ENCODE results near the gene DENND2D. TPM values are rescaled to one million over a fixed set of nuclear protein-coding genes. Genes with fewer than 3 reads are reported as not detected.

Gene DENND2D
- total and polyA plus RNA-seq, 7 donors = 2.3 to 77.0 (median 5.9) TPM

DNA sequence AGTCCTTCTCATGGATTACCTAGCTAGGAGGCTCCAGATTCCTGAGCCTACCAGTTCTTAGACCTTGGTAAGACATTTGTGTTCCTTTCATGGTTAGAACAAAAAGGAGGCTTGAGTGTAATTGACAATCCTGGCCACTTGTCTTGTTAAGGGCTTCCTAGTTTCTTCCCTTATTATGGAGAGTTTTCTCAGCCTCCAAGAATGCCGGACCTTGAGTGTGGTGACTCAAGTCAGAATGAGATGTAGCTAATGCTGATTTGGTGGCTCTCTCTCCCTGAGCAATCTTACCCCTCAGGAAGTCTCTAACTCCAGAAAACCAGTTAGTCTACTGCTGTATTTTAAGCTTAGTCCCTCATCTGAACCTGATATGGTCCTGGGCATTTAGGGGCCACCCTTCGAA is 41.4 kb upstream of the DENND2D start:
- Histone ChIP-seq H3K27me3 (no peaks in the 10 kb centered on the region), H3K9me3 (no peaks in the 10 kb centered on the region), H3K27ac (no peak overlapping the region), H3K36me3 (no peaks in the 10 kb centered on the region), H3K4me3 (no peak overlapping the region), H3K4me1 (no peaks in the 10 kb centered on the region)
- intact Hi-C loops (cut with DNase I) = no loop called here
- TF ChIP-seq CTCF (IDR thresholded peaks at IDR 0.05) = no peak
- TF ChIP-seq POLR2AphosphoS5 (IDR thresholded peaks at IDR 0.05) = no peak
- no peak for TF ChIP-seq EP300 (IDR thresholded peaks at IDR 0.05)
- TF ChIP-seq POLR2A (IDR thresholded peaks at IDR 0.05) = no peak
- DNase-seq = no peak
- WGBS, 2 donors = 89 to 95% methylated on average over 2 of the region's 2 CpGs

DNA sequence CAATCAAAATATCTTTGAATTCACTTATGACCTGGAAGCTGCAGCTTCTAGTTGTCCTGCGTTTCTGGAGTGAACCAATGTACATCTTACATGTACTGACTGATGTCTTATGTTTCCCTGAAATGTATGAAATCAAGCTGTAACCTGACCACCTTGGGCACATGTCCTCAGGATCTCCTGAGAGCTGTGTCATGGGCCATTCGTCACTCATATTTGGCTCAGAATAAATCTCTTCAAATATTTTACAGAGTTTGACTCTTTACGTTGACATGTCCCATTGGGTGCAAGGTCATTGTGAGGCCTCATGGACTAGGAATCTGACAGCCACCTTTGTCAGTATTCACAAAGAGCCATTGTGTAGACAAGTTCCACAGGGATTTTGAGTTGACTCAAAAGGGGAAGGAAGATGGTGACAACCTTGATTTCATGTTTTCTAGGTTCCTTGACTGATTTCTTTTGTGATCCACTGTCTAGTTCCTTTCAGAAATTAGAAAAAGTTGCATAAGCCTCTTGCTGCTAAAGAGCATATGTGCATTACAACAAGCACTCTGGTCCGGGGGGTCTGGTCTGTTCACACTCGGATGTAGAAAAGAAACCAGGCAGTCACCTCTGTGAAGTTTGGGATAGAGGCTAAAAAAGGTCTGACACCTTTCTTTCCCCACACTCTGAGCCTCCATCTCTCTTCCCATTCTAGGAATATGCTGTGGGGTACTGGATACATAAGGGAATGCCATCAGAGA is 37.8 kb upstream of the DENND2D start:
- TF ChIP-seq POLR2A (IDR thresholded peaks at IDR 0.05) (no peak), EP300 (IDR thresholded peaks at IDR 0.05) (no peak), POLR2AphosphoS5 (IDR thresholded peaks at IDR 0.05) (no peak), CTCF (IDR thresholded peaks at IDR 0.05) (no peak)
- Histone ChIP-seq H3K4me3 (no peak overlapping the region), H3K36me3 (no peaks in the 10 kb centered on the region), H3K27ac (no peak overlapping the region), H3K27me3 (peaks cover 0 to 3% (median 0%) of the 10 kb centered on the region in 3 donors), H3K9me3 (no peaks in the 10 kb centered on the region), H3K4me1 (no peaks in the 10 kb centered on the region)
- intact Hi-C loops (cut with DNase I) = no loop called here
- WGBS, 2 donors = 83 to 91% methylated on average over 5 of the region's 5 CpGs
- DNase-seq = no peak

- TF ChIP-seq POLR2A (IDR thresholded peaks at IDR 0.05) (no peak), POLR2AphosphoS5 (IDR thresholded peaks at IDR 0.05) (no peak), CTCF (IDR thresholded peaks at IDR 0.05) (no peak), EP300 (IDR thresholded peaks at IDR 0.05) (no peak)
- intact Hi-C loops (cut with DNase I) = no loop called here
- H3K27me3 ChIP-seq = peaks cover 0 to 3% (median 0%) of the 10 kb centered on the region in 3 donors
- no peaks in the 10 kb centered on the region for H3K9me3 ChIP-seq
- H3K27ac ChIP-seq = no peak overlapping the region
- no peak for DNase-seq
- no peak overlapping the region for H3K4me3 ChIP-seq
- 61 to 82% methylated on average over 3 of the region's 3 CpGs for WGBS, 2 donors
- no peaks in the 10 kb centered on the region for H3K4me1 ChIP-seq
- no peaks in the 10 kb centered on the region for H3K36me3 ChIP-seq
Observed at GRCh38 chr1:111236806-111237205, 36.4 kb upstream of the DENND2D start.

DNA sequence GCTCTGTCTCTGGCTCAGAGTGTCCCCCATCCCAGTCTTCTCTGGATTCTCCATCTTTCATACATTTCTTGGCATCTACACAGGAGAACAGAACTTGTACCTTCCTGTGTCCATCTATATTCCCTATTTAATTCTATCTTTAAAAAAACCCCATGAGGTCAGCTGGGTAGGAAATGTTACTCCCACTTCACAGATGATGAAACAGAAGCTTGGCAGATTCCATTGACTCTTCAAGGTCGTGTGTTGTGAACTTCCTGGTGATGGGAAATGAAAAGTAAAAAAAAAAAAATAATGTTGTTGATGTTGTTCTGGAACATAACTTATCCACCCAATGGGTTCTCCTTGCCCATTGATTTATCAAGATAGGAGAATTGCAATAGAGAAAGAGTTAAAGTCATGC is 35.9 kb upstream of the DENND2D start:
- H3K27me3 ChIP-seq = peaks cover 0 to 3% (median 0%) of the 10 kb centered on the region in 3 donors
- DNase-seq = no peak
- H3K4me1 ChIP-seq = no peaks in the 10 kb centered on the region
- 20 to 49% methylated on average over 1 of the region's 1 CpG for WGBS, 2 donors
- no peaks in the 10 kb centered on the region for H3K36me3 ChIP-seq
- H3K4me3 ChIP-seq = no peak overlapping the region
- no peaks in the 10 kb centered on the region for H3K9me3 ChIP-seq
- no peak overlapping the region for H3K27ac ChIP-seq
- intact Hi-C loops (cut with DNase I) = no loop called here
- TF ChIP-seq EP300 (IDR thresholded peaks at IDR 0.05) (no peak), POLR2A (IDR thresholded peaks at IDR 0.05) (no peak), POLR2AphosphoS5 (IDR thresholded peaks at IDR 0.05) (no peak), CTCF (IDR thresholded peaks at IDR 0.05) (no peak)

DNA sequence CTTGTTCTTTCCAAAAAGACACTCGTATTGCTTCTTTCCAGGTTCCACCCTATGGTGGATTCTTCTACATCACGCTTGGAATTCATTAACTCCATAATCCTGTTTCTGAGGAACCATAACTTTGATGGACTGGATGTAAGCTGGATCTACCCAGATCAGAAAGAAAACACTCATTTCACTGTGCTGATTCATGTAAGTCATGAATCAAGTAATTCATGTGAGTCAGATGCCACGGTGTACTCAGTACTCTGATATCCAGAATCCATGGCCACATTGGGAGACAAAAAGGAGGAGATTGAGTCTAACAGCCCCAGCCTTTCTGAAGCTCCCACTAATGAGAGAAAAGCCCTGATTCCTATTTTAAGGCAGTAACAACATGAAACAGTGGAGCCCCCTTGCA is 34.4 kb upstream of the DENND2D start:
- 85 to 92% methylated on average over 3 of the region's 3 CpGs for WGBS, 2 donors
- no peak for DNase-seq
- TF ChIP-seq CTCF (IDR thresholded peaks at IDR 0.05) (no peak), POLR2AphosphoS5 (IDR thresholded peaks at IDR 0.05) (no peak), EP300 (IDR thresholded peaks at IDR 0.05) (no peak)
- intact Hi-C loops (cut with DNase I) = no loop called here
- H3K27ac ChIP-seq = no peak overlapping the region
- H3K36me3 ChIP-seq = no peaks in the 10 kb centered on the region
- H3K9me3 ChIP-seq = no peaks in the 10 kb centered on the region
- no peak overlapping the region for H3K4me3 ChIP-seq
- H3K4me1 ChIP-seq = no peaks in the 10 kb centered on the region
- H3K27me3 ChIP-seq = peaks cover 0 to 3% (median 0%) of the 10 kb centered on the region in 3 donors
